Right cardiac atrium (tissue), 5 donors: ENCODE results near the gene PRSS50. TPM values are rescaled to one million over a fixed set of nuclear protein-coding genes. Genes with fewer than 3 reads are reported as not detected.
"Not testable (repeated sequence)": the region's sequence is repeated elsewhere in the genome, so short reads cannot be mapped to it uniquely, and the experiment has no call there.

Source experiments
- ATAC-seq, 2 donors: fragments of 200-7000 bp; cut with Tn5 transposase; one replicate each; pipeline versions ENCODE4 v1.8.0 to v1.9.1; 2020; ENCODE audit warnings: moderate library complexity in 2 of 2, mild to moderate bottlenecking in 1 of 2
- DNase-seq, 3 donors: peaks; one replicate each; pipeline ENCODE4 v3.0.0-alpha.2; 2020
- H3K27ac ChIP-seq: one replicate; pipeline ENCODE4 v1.5.1; 2013; ENCODE audit warnings: mild to moderate bottlenecking, low read length, control low read depth, moderate library complexity
- H3K27me3 ChIP-seq: one replicate; pipeline ENCODE4 v1.6.1; 2013; ENCODE audit not compliant: control insufficient read depth, insufficient read depth
- H3K4me1 ChIP-seq: one replicate; pipeline ENCODE4 v1.6.1; 2013; ENCODE audit warnings: low read length; ENCODE audit not compliant: control insufficient read depth, insufficient read depth
- H3K4me3 ChIP-seq: one replicate; pipeline ENCODE4 v1.5.1; 2013; ENCODE audit warnings: low read length, control low read depth
- H3K9me3 ChIP-seq: one replicate; pipeline ENCODE4 v1.6.1; 2013; ENCODE audit warnings: low read length; ENCODE audit not compliant: control insufficient read depth
- WGBS: extraction: QIAGEN DNeasy Blood & Tissue Kit; methylation state at CpG from one replicate; pipeline ENCODE4 v1.1.7; 2013; 5-methylcytosine and 5-hydroxymethylcytosine counted together
- intact Hi-C, 4 donors: fragments of 100-400 bp; cut with DNase I; formaldehyde crosslinking; loops; one replicate each; pipeline versions ENCODE4 v1.11.0 to v1.14.0; 2022 to 2023
- long read RNA-seq, 4 donors: library from polyadenylated mRNA; unstranded; transcript quantifications; one replicate each; pipeline ENCODE4 v2.0.0, GENCODE V29; 2020 to 2021
- polyA plus RNA-seq: library from polyadenylated mRNA; stranded (reverse); fragments of 200-250 nt; gene quantifications from one replicate; pipeline ENCODE4 v1.2.3, GENCODE V29; 2013
- total RNA-seq, 4 donors: library from RNA; stranded (reverse); fragmentation: NEBNext Ultra II Directional; extraction: Animal tissue kit (Norgen Biotek cat#: 25700); gene quantifications; one replicate each; pipeline ENCODE4 v1.2.1, GENCODE V29; 2021
- donor health status: healthy with polysubstance abuse.
- donor health status: DM: no; HTN: yes; CAD: no.
- donor health status: DM: no; HTN: no; CAD: no.
- donor health status: DM: no; HTN: yes; CAD: no; lungs with severe emphysema.
- donor health status: DM: yes; HTN: yes; CAD: no.

PRSS50 gene
- under 1 TPM in 2 of 4 donors, not detected in 2; 0.12 to 0.31 TPM for total RNA-seq
- 0.14 TPM for polyA plus RNA-seq
- long read RNA-seq, donor 1: 0 reads
- long read RNA-seq, donor 2: 0 reads
- long read RNA-seq, donor 3: 0 reads
- long read RNA-seq, donor 4: 0 reads

GRCh38 chr3:46717447-46718231 lies at the start of gene PRSS50:
Gene PRSS50, minus strand, starts transcription at chr3:46717869. Its CDS starts 45 bp downstream, at chr3:46717824.
- Histone ChIP-seq H3K4me1 (no peaks in the 10 kb centered on the region), H3K4me3 (no peak within 1 kb of the TSS), H3K27ac (no peak within 1 kb of the TSS), H3K9me3 (no peaks in the 10 kb centered on the region), H3K27me3 (no peaks in the 10 kb centered on the region)
- peak in 1 of 2 donors; percentile 11 for ATAC-seq
- intact Hi-C loops: loop anchor here in 1 of 4 donors (10.0 kb wide), 1 partner anchor 117 kb away; no protein-coding TSS in a partner anchor
- WGBS: 42% methylated on average over 61 of the region's 61 CpGs
- peak in 1 of 3 donors; percentile 60 for DNase-seq

DNA sequence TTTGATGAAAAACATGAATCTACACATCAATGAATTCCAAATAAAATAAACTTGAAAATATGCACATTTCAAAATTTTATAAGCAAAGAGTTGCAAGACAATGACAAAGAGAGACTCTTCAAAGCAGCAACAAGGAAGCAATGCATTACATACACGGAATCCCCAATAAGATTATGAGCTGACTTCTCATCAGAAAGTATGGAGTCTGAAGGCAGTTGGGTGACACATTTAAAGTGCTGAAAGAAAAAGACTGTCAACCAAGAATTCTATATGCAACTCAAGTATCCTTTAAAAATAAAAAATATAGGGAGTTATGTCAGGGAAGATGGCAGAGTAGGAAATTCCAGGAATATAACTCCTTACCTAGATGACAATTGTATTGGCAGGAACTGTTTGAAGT lies 46.5 kb upstream of the PRSS50 start:
- no peaks in the 10 kb centered on the region for H3K4me1 ChIP-seq
- 91% methylated on average over 1 of the region's 1 CpG for WGBS
- intact Hi-C loops: no loop called here
- no peaks in the 10 kb centered on the region for H3K27me3 ChIP-seq
- H3K4me3 ChIP-seq: no peak overlapping the region
- ATAC-seq (no peak), DNase-seq (no peak)
- H3K9me3 ChIP-seq: peaks cover 2% of the 10 kb centered on the region
- H3K27ac ChIP-seq: no peak overlapping the region

DNA sequence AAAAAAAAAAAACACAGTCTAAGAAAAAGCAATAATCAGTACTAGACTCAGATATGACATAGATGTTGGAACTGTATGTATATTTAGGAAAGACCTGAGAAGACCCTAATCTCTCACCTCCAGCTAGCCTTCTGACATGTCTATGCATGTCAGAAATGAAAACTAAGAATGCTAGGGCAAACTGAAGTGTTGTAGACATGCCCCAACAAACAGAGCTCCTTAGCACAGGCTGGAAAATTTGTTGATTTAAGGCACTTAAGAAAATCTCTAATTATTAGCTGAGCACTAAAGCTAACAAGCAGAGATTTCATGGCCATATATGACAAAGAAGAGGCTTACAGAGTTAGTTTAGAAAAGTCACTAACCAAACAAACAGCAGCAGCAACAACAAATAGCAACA lies 45.5 kb upstream of the PRSS50 start:
- Histone ChIP-seq H3K4me3 (no peak overlapping the region), H3K4me1 (no peaks in the 10 kb centered on the region), H3K27me3 (no peaks in the 10 kb centered on the region), H3K27ac (no peak overlapping the region), H3K9me3 (peaks cover under 1% of the 10 kb centered on the region)
- intact Hi-C loops: no loop called here
- no peak for ATAC-seq
- DNase-seq: no peak

DNA sequence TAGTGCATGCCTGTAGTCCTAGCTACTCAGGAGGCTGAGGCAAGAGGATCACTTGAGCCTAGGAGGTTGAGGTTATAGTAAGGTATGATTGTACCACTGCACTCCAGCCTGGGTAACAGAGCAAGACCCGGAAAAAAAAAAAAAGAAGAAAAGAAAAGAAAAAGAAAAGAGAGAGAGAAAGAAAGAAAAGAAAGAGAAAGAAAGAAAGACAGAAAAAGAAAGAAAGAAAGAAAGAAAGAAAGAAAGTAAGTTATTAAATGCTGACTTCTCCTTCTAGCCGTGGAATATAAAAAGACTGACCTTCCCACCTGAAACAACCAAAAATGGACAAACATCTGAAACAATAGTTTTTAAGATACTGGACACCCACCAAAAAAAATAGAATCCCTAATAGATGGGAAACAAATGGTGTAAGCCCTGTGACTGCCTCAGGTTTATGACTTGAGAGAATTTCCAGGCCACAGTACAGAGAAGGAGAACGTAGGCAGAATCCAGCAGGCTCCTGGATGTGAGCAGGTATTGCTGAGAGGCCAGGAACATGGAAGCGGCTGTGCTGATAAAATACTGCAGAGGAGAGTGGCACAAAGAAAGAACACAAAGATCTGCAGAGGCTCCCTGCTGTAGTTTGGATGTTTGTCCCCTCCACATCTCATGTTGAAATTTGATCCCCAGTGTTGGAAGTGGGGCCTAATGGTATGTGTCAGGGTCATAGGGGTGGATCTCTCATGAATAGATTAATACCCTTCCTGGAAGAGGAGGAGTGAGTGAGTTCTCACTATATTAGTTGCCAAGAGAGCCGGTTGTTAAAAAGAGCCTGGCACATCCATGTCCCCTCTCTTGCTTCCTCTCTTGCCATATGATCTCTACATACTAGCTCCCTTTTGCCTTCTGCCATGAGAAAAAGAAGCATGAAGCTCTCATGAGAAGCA lies 41.8 kb upstream of the PRSS50 start:
- intact Hi-C loops: loop anchor here in 1 of 4 donors (10.0 kb wide), 1 partner anchor 45 kb away; no protein-coding TSS in a partner anchor
- no peaks in the 10 kb centered on the region for H3K4me1 ChIP-seq
- H3K4me3 ChIP-seq: no peak overlapping the region
- ATAC-seq (peak in 1 of 2 donors; percentile 43), DNase-seq (no peak)
- H3K27ac ChIP-seq: no peak overlapping the region
- H3K27me3 ChIP-seq: no peaks in the 10 kb centered on the region
- WGBS: 58% methylated on average over 5 of the region's 5 CpGs
- H3K9me3 ChIP-seq: no peaks in the 10 kb centered on the region

DNA sequence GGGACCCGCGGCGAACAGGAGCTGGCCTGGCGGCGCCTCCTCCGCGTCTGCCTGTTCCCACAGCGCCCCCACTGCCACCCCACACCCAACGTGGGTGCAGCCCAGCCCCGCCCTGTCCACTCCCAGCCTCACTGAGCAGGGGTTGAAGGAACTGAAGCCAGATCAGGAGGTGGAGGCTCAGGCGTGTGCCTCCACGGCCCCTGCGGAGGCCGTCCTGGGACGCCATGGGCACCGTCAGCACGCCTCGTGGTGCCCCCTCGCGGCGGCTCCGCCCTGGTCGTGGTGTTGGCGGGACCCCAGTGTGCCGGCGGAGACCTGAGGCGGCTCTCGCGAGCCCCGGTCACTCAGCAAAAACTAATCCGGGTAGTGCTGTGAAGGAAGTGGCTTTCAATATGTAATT lies 39.0 kb upstream of the PRSS50 start:
- no peaks in the 10 kb centered on the region for H3K4me1 ChIP-seq
- intact Hi-C loops: loop anchor here in 1 of 4 donors (10.0 kb wide), 1 partner anchor 48 kb away; no protein-coding TSS in a partner anchor
- ATAC-seq (peak; percentile 14 to 19), DNase-seq (no peak)
- no peak overlapping the region for H3K27ac ChIP-seq
- 90% methylated on average over 31 of the region's 31 CpGs for WGBS
- no peaks in the 10 kb centered on the region for H3K9me3 ChIP-seq
- H3K27me3 ChIP-seq: no peaks in the 10 kb centered on the region
- no peak overlapping the region for H3K4me3 ChIP-seq

DNA sequence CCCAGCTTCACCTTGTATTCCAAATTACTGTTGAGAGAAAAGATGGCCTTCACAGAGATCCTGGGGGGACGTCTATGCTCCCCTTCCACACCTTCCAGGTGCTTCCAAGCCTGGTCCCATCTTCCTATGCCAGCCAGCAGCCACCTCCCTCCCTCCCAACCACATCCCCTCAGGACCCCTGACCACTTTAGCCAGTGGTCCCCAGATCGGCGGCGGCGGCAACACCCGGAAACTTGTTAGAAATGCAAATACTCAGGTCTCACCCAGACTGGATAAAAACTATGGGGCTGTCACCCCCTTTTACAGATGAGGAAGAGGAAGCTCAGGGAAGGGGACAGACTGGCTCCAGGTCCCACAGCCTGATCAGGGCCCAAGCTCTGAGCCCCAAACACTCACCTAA lies 38.0 kb upstream of the PRSS50 start:
- no peaks in the 10 kb centered on the region for H3K27me3 ChIP-seq
- no peak overlapping the region for H3K4me3 ChIP-seq
- no peaks in the 10 kb centered on the region for H3K9me3 ChIP-seq
- H3K4me1 ChIP-seq: no peaks in the 10 kb centered on the region
- intact Hi-C loops: loop anchor here in 1 of 4 donors (10.0 kb wide), 1 partner anchor 49 kb away; no protein-coding TSS in a partner anchor
- WGBS: 88% methylated on average over 6 of the region's 6 CpGs
- no peak for DNase-seq
- no peak overlapping the region for H3K27ac ChIP-seq
- ATAC-seq: no peak

DNA sequence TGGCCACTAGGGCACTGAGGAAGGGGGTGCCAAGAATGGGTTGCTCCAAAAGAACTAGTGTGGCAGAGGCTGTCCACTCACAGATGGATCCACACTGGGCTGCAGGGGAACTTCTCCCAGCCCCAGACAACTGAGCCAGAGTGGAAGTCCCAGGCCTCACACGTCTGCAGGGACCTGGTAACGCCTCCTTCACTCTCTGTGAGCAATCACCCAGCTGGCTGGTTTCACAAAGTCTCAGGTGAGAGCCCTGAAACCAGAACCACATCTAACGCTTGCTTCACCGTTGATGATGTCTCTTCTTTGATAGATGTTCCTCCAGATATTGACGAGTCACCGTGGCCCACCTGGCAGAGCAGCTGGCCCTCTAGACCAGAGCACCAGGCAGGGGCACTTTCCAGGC lies 35.5 kb upstream of the PRSS50 start:
- not testable (repeated sequence) for H3K9me3 ChIP-seq, H3K4me1 ChIP-seq, DNase-seq, H3K4me3 ChIP-seq, H3K27ac ChIP-seq, H3K27me3 ChIP-seq, ATAC-seq
- 89% methylated on average over 6 of the region's 6 CpGs for WGBS
- intact Hi-C loops: loop anchor here in 1 of 4 donors (10.0 kb wide), 1 partner anchor 52 kb away; no protein-coding TSS in a partner anchor

- Histone ChIP-seq H3K27ac (no peak overlapping the region), H3K9me3 (no peaks in the 10 kb centered on the region), H3K4me3 (no peak overlapping the region), H3K4me1 (no peaks in the 10 kb centered on the region), H3K27me3 (no peaks in the 10 kb centered on the region)
- peak in 2 of 3 donors; percentile 40 to 47 for DNase-seq
- intact Hi-C loops: loop anchor here in 1 of 4 donors (10.0 kb wide), 1 partner anchor 54 kb away; no protein-coding TSS in a partner anchor
- ATAC-seq: peak in 1 of 2 donors; percentile 22
- WGBS: 85% methylated on average over 41 of the region's 41 CpGs
These were observed 32.9 kb upstream of the PRSS50 start for GRCh38 chr3:46750555-46751038.

- Histone ChIP-seq H3K27ac (no peak overlapping the region), H3K9me3 (no peaks in the 10 kb centered on the region), H3K27me3 (no peaks in the 10 kb centered on the region), H3K4me1 (no peaks in the 10 kb centered on the region), H3K4me3 (no peak overlapping the region)
- 89% methylated on average over 4 of the region's 4 CpGs for WGBS
- DNase-seq: no peak
- intact Hi-C loops: no loop called here
- no peak for ATAC-seq
These were observed 31.5 kb upstream of the PRSS50 start for GRCh38 chr3:46749129-46749528.

DNA sequence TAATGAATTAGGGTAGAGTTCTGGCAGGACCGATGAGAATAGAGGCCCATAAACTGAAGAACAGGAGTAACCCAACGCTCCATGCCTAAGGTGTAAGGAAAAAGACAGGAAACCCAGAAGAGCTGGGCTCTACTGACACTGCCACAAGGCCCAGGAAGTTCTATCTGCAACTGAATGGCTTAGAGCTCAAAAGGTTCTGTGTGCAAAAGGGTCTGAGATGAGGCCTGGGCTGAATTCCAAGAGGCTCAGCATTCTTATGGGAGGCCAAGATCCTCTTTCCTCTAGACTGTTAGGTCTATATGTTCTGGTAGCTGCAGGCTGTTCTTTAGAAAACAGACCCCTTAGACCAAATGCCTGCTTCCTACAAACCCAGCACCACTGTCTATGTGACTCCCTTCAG lies 30.5 kb upstream of the PRSS50 start:
- no peaks in the 10 kb centered on the region for H3K9me3 ChIP-seq
- intact Hi-C loops: no loop called here
- DNase-seq (no peak), ATAC-seq (no peak)
- 86% methylated on average over 2 of the region's 2 CpGs for WGBS
- no peak overlapping the region for H3K4me3 ChIP-seq
- H3K27ac ChIP-seq: no peak overlapping the region
- H3K4me1 ChIP-seq: no peaks in the 10 kb centered on the region
- no peaks in the 10 kb centered on the region for H3K27me3 ChIP-seq
